ENCODE results near the gene FCRLB.

Gene FCRLB

GRCh38 chr1:161730050-161730564, 8.8 kb downstream of the FCRLB start:
- H3K4me2 ChIP-seq (ENCODE audit: low read length): no peak overlapping the region
- no peaks in the 10 kb centered on the region for H3K9me2 ChIP-seq (replicated peaks; ENCODE audit: control insufficient read depth, low read length)
- H3K4me3 ChIP-seq (ENCODE audit: low read length): no peak overlapping the region
- H3F3A ChIP-seq (ENCODE audit: control insufficient read depth, insufficient read depth): peaks cover 8% of the 10 kb centered on the region
- H3K9me3 ChIP-seq (ENCODE audit: control insufficient read depth, insufficient read depth, low read length): no peaks in the 10 kb centered on the region
- H3K4me1 ChIP-seq (ENCODE audit: control insufficient read depth, low read length): peaks cover 33% of the 10 kb centered on the region
- TF ChIP-seq EZH2phosphoT487 (IDR thresholded peaks at IDR 0.05; ENCODE audit: borderline replicate concordance, low read length) (no peak), CTCF (IDR thresholded peaks at IDR 0.05; ENCODE audit: low read depth, low read length, poor library complexity, severe bottlenecking) (no peak)
- no peaks in the 10 kb centered on the region for H3K27me3 ChIP-seq (ENCODE audit: control insufficient read depth, low read length)
- H3K36me3 ChIP-seq (ENCODE audit: control insufficient read depth, low read length): no peaks in the 10 kb centered on the region
- no peak overlapping the region for H3K27ac ChIP-seq (ENCODE audit: low read depth, low read length)
- H3K79me2 ChIP-seq (ENCODE audit: control insufficient read depth, low read length): peaks cover 14% of the 10 kb centered on the region
- H4K20me1 ChIP-seq (ENCODE audit: control insufficient read depth, insufficient read depth, low read depth, low read length): no peaks in the 10 kb centered on the region

- H4K20me1 ChIP-seq (ENCODE audit: control insufficient read depth, insufficient read depth, low read depth, low read length): no peaks in the 10 kb centered on the region
- H3K79me2 ChIP-seq (ENCODE audit: control insufficient read depth, low read length): peaks cover 9% of the 10 kb centered on the region
- no peaks in the 10 kb centered on the region for H3K9me3 ChIP-seq (ENCODE audit: control insufficient read depth, insufficient read depth, low read length)
- H3K4me3 ChIP-seq (ENCODE audit: low read length): no peak overlapping the region
- peaks cover 31% of the 10 kb centered on the region for H3K4me1 ChIP-seq (ENCODE audit: control insufficient read depth, low read length)
- peaks cover 8% of the 10 kb centered on the region for H3F3A ChIP-seq (ENCODE audit: control insufficient read depth, insufficient read depth)
- TF ChIP-seq EZH2phosphoT487 (IDR thresholded peaks at IDR 0.05; ENCODE audit: borderline replicate concordance, low read length): no peak
- no peak for TF ChIP-seq CTCF (IDR thresholded peaks at IDR 0.05; ENCODE audit: low read depth, low read length, poor library complexity, severe bottlenecking)
- no peak overlapping the region for H3K27ac ChIP-seq (ENCODE audit: low read depth, low read length)
- H3K4me2 ChIP-seq (ENCODE audit: low read length): no peak overlapping the region
- no peaks in the 10 kb centered on the region for H3K27me3 ChIP-seq (ENCODE audit: control insufficient read depth, low read length)
- H3K36me3 ChIP-seq (ENCODE audit: control insufficient read depth, low read length): no peaks in the 10 kb centered on the region
- H3K9me2 ChIP-seq (replicated peaks; ENCODE audit: control insufficient read depth, low read length): no peaks in the 10 kb centered on the region
Observed at GRCh38 chr1:161731241-161731640, 9.9 kb downstream of the FCRLB start.

GRCh38 chr1:161731981-161732718, 10.8 kb downstream of the FCRLB start:
- peaks cover 37% of the 10 kb centered on the region for H3K4me1 ChIP-seq (ENCODE audit: control insufficient read depth, low read length)
- no peaks in the 10 kb centered on the region for H3K27me3 ChIP-seq (ENCODE audit: control insufficient read depth, low read length)

More at GRCh38 chr1:161731981-161732718, 10.8 kb downstream of the FCRLB start:
- Histone ChIP-seq H3K4me2 (ENCODE audit: low read length) (no peak overlapping the region), H3K27ac (ENCODE audit: low read depth, low read length) (no peak overlapping the region), H3K4me3 (ENCODE audit: low read length) (no peak overlapping the region), H3K9me2 (replicated peaks; ENCODE audit: control insufficient read depth, low read length) (no peaks in the 10 kb centered on the region), H3F3A (ENCODE audit: control insufficient read depth, insufficient read depth) (peaks cover 9% of the 10 kb centered on the region), H3K9me3 (ENCODE audit: control insufficient read depth, insufficient read depth, low read length) (no peaks in the 10 kb centered on the region), H3K79me2 (ENCODE audit: control insufficient read depth, low read length) (peaks cover 3% of the 10 kb centered on the region), H3K36me3 (ENCODE audit: control insufficient read depth, low read length) (no peaks in the 10 kb centered on the region), H4K20me1 (ENCODE audit: control insufficient read depth, insufficient read depth, low read depth, low read length) (no peaks in the 10 kb centered on the region)
- TF ChIP-seq EZH2phosphoT487 (IDR thresholded peaks at IDR 0.05; ENCODE audit: borderline replicate concordance, low read length) (no peak), CTCF (IDR thresholded peaks at IDR 0.05; ENCODE audit: low read depth, low read length, poor library complexity, severe bottlenecking) (no peak)

Data from DOHH2 (cell line).